HepG2 (cell line): ENCODE data around the gene POM121. TPM values are rescaled to one million over a fixed set of nuclear protein-coding genes. Genes with fewer than 3 reads are reported as not detected.
"Not testable (repeated sequence)": the region's sequence is repeated elsewhere in the genome, so short reads cannot be mapped to it uniquely, and the experiment has no call there.

Source experiments
- ATAC-seq: fragments of 200-7000 bp; cut with Tn5 transposase; 3 replicates; pipeline ENCODE4 v1.9.1; 2020; ENCODE audit warnings: mild to moderate bottlenecking, moderate library complexity
- BruUV-seq: library from RNA; stranded (reverse); fragments of 400-500 nt; replicated peaks from 2 replicates; lab custom pipeline; 2021; lab: Mats Ljungman, UMichigan
- CTCF ChIA-PET: fragments of 300-600 bp; formaldehyde crosslinking; extraction: SDS; loops from one replicate; lab custom pipeline; 2021; ENCODE audit warnings: low total read pairs, inconsistent platforms, low intra/inter-chr PET ratio; lab: Yijun Ruan, JAX
- POLR2A ChIA-PET: fragments of 350-600 bp; sonication (Branson Sonifier 250); formaldehyde crosslinking; loops from one replicate; lab custom pipeline; 2020; ENCODE audit warnings: antibody characterized with exemption, inconsistent platforms; lab: Yijun Ruan, JAX
- DNase-seq: peaks from one replicate; pipeline ENCODE4 v3.0.0-alpha.2; 2015; ENCODE audit warnings: low spot score
- FAIRE-seq: peaks from 3 replicates; lab custom pipeline; 2011; peaks lifted over from hg19 to GRCh38; lab: Jason Lieb, UNC
- H2AFZ ChIP-seq: one replicate; pipeline ENCODE4 v1.6.1; 2011; ENCODE audit warnings: low read length, inconsistent platforms
- H3K27ac ChIP-seq: fragments of 300-600 bp; 3 replicates; pipeline ENCODE4 v1.8.0; 2011; ENCODE audit warnings: mixed run types, mild to moderate bottlenecking, mixed read lengths, low read length, inconsistent platforms; ENCODE audit not compliant: insufficient read depth; ENCODE audit errors: extremely low read length
- H3K27me3 ChIP-seq, 2 experiments: fragments of 200-600 bp in 1 of 2; 2 replicates in 1 of 2; 3 replicates in 1 of 2; pipeline versions ENCODE4 v1.6.0 to v1.8.0; 2011; ENCODE audit warnings: low read length in 2 of 2, mild to moderate bottlenecking in 2 of 2, moderate library complexity in 2 of 2, inconsistent platforms in 1 of 2; ENCODE audit not compliant: insufficient read depth in 2 of 2, control insufficient read depth in 1 of 2
- H3K36me3 ChIP-seq, 2 experiments: fragments of 200-600 bp in 1 of 2; replicated peaks in 1 of 2; 2 replicates in 1 of 2; 3 replicates in 1 of 2; pipeline versions ENCODE4 v1.5.1 to v1.8.0; 2011; ENCODE audit warnings: low read length in 2 of 2, inconsistent platforms in 1 of 2; ENCODE audit not compliant: insufficient read depth in 2 of 2, control insufficient read depth in 1 of 2
- H3K4me1 ChIP-seq: 2 replicates; pipeline ENCODE4 v1.5.1; 2012; ENCODE audit warnings: low read length, inconsistent platforms; ENCODE audit not compliant: insufficient read depth
- H3K4me2 ChIP-seq: 2 replicates; pipeline ENCODE4 v1.6.0; 2011; ENCODE audit warnings: low read depth, low read length, inconsistent platforms
- H3K4me3 ChIP-seq, 3 experiments: fragments of 200-600 bp in 1 of 3; sonication (generic), shearing (Covaris generic) in 1 of 3; replicated peaks in 1 of 3; 2 replicates each; pipeline ENCODE4 v1.5.1; 2011 to 2016; ENCODE audit warnings: low read length in 3 of 3, inconsistent platforms in 2 of 3, low read depth in 2 of 3, mild to moderate bottlenecking in 2 of 3, control low read depth in 1 of 3, mixed read lengths in 1 of 3; ENCODE audit not compliant: insufficient read depth in 1 of 3
- H3K79me2 ChIP-seq: one replicate; pipeline ENCODE4 v1.6.1; 2011; ENCODE audit warnings: low read length, inconsistent platforms; ENCODE audit not compliant: insufficient read depth
- H3K9ac ChIP-seq: 2 replicates; pipeline ENCODE4 v1.6.0; 2011; ENCODE audit warnings: mild to moderate bottlenecking, low read depth, low read length, inconsistent platforms; ENCODE audit not compliant: insufficient read depth
- H3K9me3 ChIP-seq: 2 replicates; pipeline ENCODE4 v1.5.1; 2012; ENCODE audit warnings: mild to moderate bottlenecking, low read length
- H4K20me1 ChIP-seq: 2 replicates; pipeline ENCODE4 v1.6.0; 2011; ENCODE audit warnings: inconsistent platforms, mild to moderate bottlenecking, low read length, moderate library complexity; ENCODE audit not compliant: insufficient read depth
- GABPA ChIP-seq, 2 experiments: IDR thresholded peaks; 2 replicates each; pipeline ENCODE4 v1.6.1; 2011 to 2016; ENCODE audit warnings: low read depth in 2 of 2, low read length in 1 of 2, missing biosample characterization in 1 of 2, missing genetic modification characterization in 1 of 2
- GABPB1 ChIP-seq: IDR thresholded peaks from 2 replicates; pipeline ENCODE4 v1.6.1; 2016; ENCODE audit warnings: mild to moderate bottlenecking, missing genetic modification reagents, moderate library complexity, missing compliant biosample characterization
- WGBS: methylation state at CpG from one replicate; pipeline ENCODE4 v1.1.6; 2017; ENCODE audit warnings: low lambda C conversion rate; 5-methylcytosine and 5-hydroxymethylcytosine counted together
- in situ Hi-C: cut with HindIII; loops from 2 replicates; pipeline ENCODE4 v1.10.0; 2017; ENCODE audit warnings: low pct_unique_long_range_greater_than_20kb; ENCODE audit not compliant: extremely low pct_ligation_motif_present
- intact Hi-C: fragments of 100-400 bp; cut with micrococcal nuclease; formaldehyde crosslinking; loops from one replicate; pipeline ENCODE4 v1.10.0; 2022; ENCODE audit not compliant: unreplicated experiment
- polyA plus RNA-seq, 8 experiments: library from polyadenylated mRNA; depleted of rRNA in 3 of 8; stranded (reverse) in 7 of 8; unstranded in 1 of 8; fragments of >200 nt; fragmentation: Illumina TruSeq in 4 of 8; extraction: Trizol in 4 of 8; gene quantifications; 2 replicates each; pipeline versions ENCODE4 v1.2.1 to v1.2.3, GENCODE V29; 2011 to 2016; ENCODE audit warnings: low read depth in 4 of 8, missing spikeins in 1 of 8, mixed read lengths in 1 of 8; ENCODE audit not compliant: insufficient read depth in 1 of 8
- total RNA-seq, 5 experiments: library from RNA; depleted of rRNA; stranded (reverse); fragments of >200 nt; fragmentation: Illumina TruSeq; extraction: Trizol; gene quantifications; 2 replicates each; pipeline ENCODE4 v1.2.3, GENCODE V29; 2016; ENCODE audit warnings: low read depth in 1 of 5

Gene POM121
- total and polyA plus RNA-seq, 2 of the 13 experiments (the other 11 are each of a cell fraction or from before 2014, with no cell fraction given): 8.4 to 10.3 TPM

GRCh38 chr7:72954563-72955198 lies 29.8 kb downstream of the POM121 start:
- POLR2A ChIA-PET; DNase-seq; H3K4me1 ChIP-seq; H4K20me1 ChIP-seq; H3K27me3 ChIP-seq; H3K4me2 ChIP-seq; H3K9me3 ChIP-seq; CTCF ChIA-PET; H3K79me2 ChIP-seq; in situ Hi-C loops; H2AFZ ChIP-seq; intact Hi-C loops; H3K9ac ChIP-seq; H3K36me3 ChIP-seq; BruUV-seq; H3K27ac ChIP-seq; TF ChIP-seq GABPA (IDR thresholded peaks at IDR 0.05; ENCODE audit: low read depth, low read length): not testable (repeated sequence)
- TF ChIP-seq GABPB1 (CRISPR knock-in tag): peak; percentile 58; the same call in 1 of the 2 replicates
- peak; percentile 35; the same call in 1 of the 2 replicates for TF ChIP-seq GABPA (CRISPR knock-in tag; IDR thresholded peaks at IDR 0.05; ENCODE audit: low read depth)
- WGBS: 8% methylated on average over 2 of the region's 45 CpGs
- ATAC-seq (peak; percentile 86), FAIRE-seq (peak; percentile 94)
- H3K4me3 ChIP-seq: peak overlapping the region in 1 of 3 experiments; percentile 38; a peak in 2 of 6 replicates

- no CpG with 5 or more reads among the region's 18 CpGs for WGBS
- POLR2A ChIA-PET, H3K36me3 ChIP-seq, H4K20me1 ChIP-seq, CTCF ChIA-PET, H3K9ac ChIP-seq, H3K4me3 ChIP-seq, H2AFZ ChIP-seq, H3K4me1 ChIP-seq, H3K27me3 ChIP-seq, DNase-seq, H3K4me2 ChIP-seq, H3K27ac ChIP-seq, FAIRE-seq, in situ Hi-C loops, H3K9me3 ChIP-seq, BruUV-seq, H3K79me2 ChIP-seq, intact Hi-C loops: not testable (repeated sequence)
- ATAC-seq: peak; percentile 91
Measured at GRCh38 chr7:72960029-72960428, 35.1 kb downstream of the POM121 start.

GRCh38 chr7:72960626-72961345 lies 35.9 kb downstream of the POM121 start:
- H3K36me3 ChIP-seq, intact Hi-C loops, CTCF ChIA-PET, FAIRE-seq, H2AFZ ChIP-seq, H3K4me1 ChIP-seq, H4K20me1 ChIP-seq, H3K9ac ChIP-seq, H3K79me2 ChIP-seq, H3K9me3 ChIP-seq, H3K4me2 ChIP-seq, DNase-seq, in situ Hi-C loops, POLR2A ChIA-PET, H3K27me3 ChIP-seq, H3K4me3 ChIP-seq, BruUV-seq, H3K27ac ChIP-seq: not testable (repeated sequence)
- ATAC-seq: peak; percentile 41
- no CpG with 5 or more reads among the region's 20 CpGs for WGBS

- H3K4me3 ChIP-seq, CTCF ChIA-PET, H3K27me3 ChIP-seq, H3K9ac ChIP-seq, ATAC-seq, DNase-seq, H2AFZ ChIP-seq, H3K36me3 ChIP-seq, H3K9me3 ChIP-seq, H3K27ac ChIP-seq, BruUV-seq, H4K20me1 ChIP-seq, H3K4me2 ChIP-seq, H3K4me1 ChIP-seq, intact Hi-C loops, FAIRE-seq, POLR2A ChIA-PET, H3K79me2 ChIP-seq, in situ Hi-C loops: not testable (repeated sequence)
- no CpG with 5 or more reads among the region's 9 CpGs for whole genome bisulfite sequencing
Measured at GRCh38 chr7:72961346-72961650, 36.4 kb downstream of the POM121 start.
